GM19395 (cell line): Measurements from ENCODE around the gene CHD9.
A peak's percentile ranks its signal among the peaks of the same experiment; 100 is the strongest.
"Not testable (repeated sequence)": the region's sequence is repeated elsewhere in the genome, so short reads cannot be mapped to it uniquely, and the experiment has no call there.

Source experiments
- ATAC-seq: cut with Tn5 transposase; IDR thresholded peaks from one replicate; pipeline ENCODE4 v1.9.1; 2021; ENCODE audit warnings: mild to moderate bottlenecking, moderate library complexity; ENCODE audit not compliant: unreplicated experiment

Gene CHD9

GRCh38 chr16:53048139-53048915 lies 6.5 kb upstream of the CHD9 start:
- no peak for ATAC-seq

- ATAC-seq, result not testable (repeated sequence)
These were observed 3.5 kb upstream of the CHD9 start for GRCh38 chr16:53051255-53051654.

- no peak for ATAC-seq
These were observed 2.0 kb upstream of the CHD9 start, which contains the start of gene CHD9NB for GRCh38 chr16:53052519-53053501. Gene CHD9NB (minus strand): TSS chr16:53052897. CDS start chr16:53044158, 8,739 bp downstream.

GRCh38 chr16:53053967-53054669 lies 673 bp upstream of the CHD9 start:
- peak; percentile 43 for ATAC-seq

GRCh38 chr16:53055541-53056391 lies 975 bp downstream of the CHD9 start:
- no peak for ATAC-seq

- ATAC-seq, result no peak
These were observed 1.6 kb downstream of the CHD9 start for GRCh38 chr16:53056392-53056881.

GRCh38 chr16:53057658-53058057 lies 2.9 kb downstream of the CHD9 start:
- ATAC-seq, result no peak

- no peak for ATAC-seq
These were observed 3.6 kb downstream of the CHD9 start for GRCh38 chr16:53058441-53058840.

GRCh38 chr16:53058882-53059281 lies 4.1 kb downstream of the CHD9 start:
- ATAC-seq, result no peak

- ATAC-seq, result no peak
These were observed 4.9 kb downstream of the CHD9 start for GRCh38 chr16:53059672-53060071.

GRCh38 chr16:53061256-53061655 lies 6.5 kb downstream of the CHD9 start:
- peak; percentile 32 for ATAC-seq

- peak; percentile 84 for ATAC-seq
These were observed 6.9 kb downstream of the CHD9 start for GRCh38 chr16:53061701-53062159.

- no peak for ATAC-seq
These were observed 9.3 kb downstream of the CHD9 start for GRCh38 chr16:53064081-53064578.

- ATAC-seq, result no peak
These were observed 10.8 kb downstream of the CHD9 start for GRCh38 chr16:53065461-53066061.

- no peak for ATAC-seq
These were observed 12.9 kb downstream of the CHD9 start for GRCh38 chr16:53067675-53068074.

- peak; percentile 55 for ATAC-seq
These were observed 13.6 kb downstream of the CHD9 start for GRCh38 chr16:53068423-53068833.

GRCh38 chr16:53069772-53070171 lies 15.0 kb downstream of the CHD9 start:
- no peak for ATAC-seq

GRCh38 chr16:53071748-53072301 lies 17.0 kb downstream of the CHD9 start:
- peak; percentile 48 for ATAC-seq

- no peak for ATAC-seq
These were observed 18.2 kb downstream of the CHD9 start for GRCh38 chr16:53073022-53073421.
